GM12873 (cell line): ENCODE data around the gene MED20.

Experiments
- TF ChIP-seq, protein P1 (sequence below): IDR thresholded peaks from 2 replicates; pipeline ENCODE4 v1.5.1; 2012; ENCODE audit warnings: low read depth, mild to moderate bottlenecking, moderate library complexity, low read length, control low read depth; ENCODE audit not compliant: insufficient read depth; ENCODE audit errors: missing control alignments

The MED20 gene

DNA sequence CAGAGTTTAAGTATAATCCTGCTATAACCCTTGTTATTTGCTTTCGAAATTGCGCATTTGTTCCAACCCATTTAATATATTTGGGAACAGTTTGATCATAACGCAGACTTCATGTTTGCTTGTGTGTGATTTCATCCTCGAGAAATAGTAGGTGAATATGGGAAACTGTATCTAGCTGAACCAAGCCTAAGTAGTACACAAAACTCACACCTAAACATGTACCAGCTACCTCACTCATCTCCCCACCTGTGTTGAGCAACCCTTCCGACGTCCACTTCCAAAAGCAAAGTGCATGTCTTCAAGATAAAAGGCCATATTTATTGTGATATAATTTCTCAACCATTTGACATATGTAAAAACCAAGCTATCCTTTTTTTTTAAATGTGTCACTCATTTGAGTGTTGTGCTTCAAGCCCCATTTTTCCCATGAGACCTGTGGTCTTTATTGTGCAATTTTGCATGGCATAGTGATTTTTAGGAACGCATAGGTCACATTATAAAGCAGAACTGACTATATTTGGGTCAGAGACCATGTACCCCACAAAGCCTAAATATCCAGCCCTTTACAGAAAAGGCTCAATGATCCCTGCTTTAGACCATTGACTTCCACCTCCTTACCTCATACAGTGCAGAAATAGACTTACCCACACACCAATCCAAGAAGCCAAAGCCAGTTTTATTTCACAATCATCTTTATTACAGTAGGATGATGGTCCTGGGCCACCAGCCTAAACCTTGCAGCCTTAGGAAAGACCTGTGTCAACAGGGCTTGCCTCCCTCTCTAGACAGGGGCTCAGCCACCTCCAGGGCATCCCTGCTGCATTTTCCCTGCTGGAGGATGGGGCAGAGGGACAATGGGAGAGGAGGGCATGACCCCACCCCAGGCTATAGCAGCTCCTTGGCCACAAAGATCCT, 13.6 kb upstream of the MED20 start:
- TF ChIP-seq, protein P1, sequence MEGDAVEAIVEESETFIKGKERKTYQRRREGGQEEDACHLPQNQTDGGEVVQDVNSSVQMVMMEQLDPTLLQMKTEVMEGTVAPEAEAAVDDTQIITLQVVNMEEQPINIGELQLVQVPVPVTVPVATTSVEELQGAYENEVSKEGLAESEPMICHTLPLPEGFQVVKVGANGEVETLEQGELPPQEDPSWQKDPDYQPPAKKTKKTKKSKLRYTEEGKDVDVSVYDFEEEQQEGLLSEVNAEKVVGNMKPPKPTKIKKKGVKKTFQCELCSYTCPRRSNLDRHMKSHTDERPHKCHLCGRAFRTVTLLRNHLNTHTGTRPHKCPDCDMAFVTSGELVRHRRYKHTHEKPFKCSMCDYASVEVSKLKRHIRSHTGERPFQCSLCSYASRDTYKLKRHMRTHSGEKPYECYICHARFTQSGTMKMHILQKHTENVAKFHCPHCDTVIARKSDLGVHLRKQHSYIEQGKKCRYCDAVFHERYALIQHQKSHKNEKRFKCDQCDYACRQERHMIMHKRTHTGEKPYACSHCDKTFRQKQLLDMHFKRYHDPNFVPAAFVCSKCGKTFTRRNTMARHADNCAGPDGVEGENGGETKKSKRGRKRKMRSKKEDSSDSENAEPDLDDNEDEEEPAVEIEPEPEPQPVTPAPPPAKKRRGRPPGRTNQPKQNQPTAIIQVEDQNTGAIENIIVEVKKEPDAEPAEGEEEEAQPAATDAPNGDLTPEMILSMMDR: no peak

DNA sequence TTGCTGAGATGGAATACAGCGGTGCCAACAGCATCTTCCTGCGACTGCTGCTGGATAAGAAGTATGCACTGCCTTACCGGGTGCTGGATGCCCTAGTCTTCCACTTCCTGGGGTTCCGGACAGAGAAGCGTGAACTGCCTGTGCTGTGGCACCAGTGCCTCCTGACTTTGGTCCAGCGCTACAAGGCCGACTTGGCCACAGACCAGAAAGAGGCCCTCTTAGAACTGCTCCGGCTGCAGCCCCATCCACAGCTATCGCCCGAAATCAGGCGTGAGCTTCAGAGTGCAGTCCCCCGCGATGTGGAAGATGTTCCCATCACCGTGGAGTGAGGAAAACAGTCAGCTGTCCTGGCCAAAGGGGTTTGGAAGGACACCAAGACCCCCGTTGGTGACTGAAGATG, 11.4 kb upstream of the MED20 start:
- TF ChIP-seq, protein P1: no peak

DNA sequence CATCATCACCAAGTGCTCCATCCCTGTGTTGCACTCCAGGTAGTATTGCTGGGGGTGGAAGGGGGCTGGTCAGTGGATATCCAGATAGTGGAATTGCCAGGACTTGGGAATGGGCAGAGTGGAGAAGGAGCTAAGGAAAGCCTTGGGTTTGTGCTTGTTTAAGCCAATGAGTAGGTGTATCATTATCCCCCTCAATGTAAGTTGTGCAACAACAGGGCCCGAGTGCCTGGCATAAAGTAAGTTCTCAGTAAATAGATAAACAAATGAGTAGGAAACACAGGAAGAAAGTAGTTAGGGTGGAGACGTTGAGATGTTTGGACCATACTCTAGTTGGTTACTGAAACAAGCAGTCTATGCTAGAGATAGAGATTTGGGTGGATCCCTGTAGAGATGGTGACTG, 10.9 kb upstream of the MED20 start:
- TF ChIP-seq, protein P1: no peak

DNA sequence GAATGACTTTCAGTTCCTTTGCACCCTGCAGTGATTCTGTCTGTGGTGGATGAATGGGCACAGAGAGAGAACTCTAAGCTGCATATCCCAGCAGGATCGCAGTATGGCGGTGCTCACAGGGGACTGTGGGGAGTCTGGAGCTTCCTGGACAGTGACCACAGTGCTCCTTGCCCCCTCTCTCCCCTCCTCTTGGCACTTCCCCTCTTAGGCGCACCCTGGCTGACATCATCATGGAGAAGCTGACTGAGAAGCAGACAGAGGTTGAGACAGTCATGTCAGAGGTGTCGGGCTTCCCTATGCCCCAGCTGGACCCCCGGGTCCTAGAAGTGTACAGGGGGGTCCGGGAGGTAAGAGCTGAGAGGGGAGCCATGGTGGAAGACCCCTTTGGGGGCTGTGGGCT, 9.0 kb upstream of the MED20 start:
- TF ChIP-seq, protein P1: no peak

DNA sequence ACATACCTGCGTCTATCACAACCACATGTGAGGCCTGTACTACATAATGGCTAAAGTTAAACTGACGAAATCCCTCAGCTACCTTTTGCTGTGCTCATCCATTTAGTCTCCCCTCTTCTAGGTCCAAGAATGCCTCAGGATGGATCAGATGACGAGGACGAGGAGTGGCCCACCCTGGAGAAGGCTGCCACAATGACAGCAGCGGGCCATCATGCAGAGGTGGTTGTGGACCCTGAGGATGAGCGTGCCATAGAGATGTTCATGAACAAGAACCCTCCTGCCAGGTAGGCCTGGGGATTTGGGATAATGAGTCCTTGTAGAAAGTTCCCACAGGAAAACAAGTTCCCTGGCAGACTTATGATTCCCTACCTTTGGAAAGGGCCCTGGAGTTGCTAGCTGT, 6.3 kb upstream of the MED20 start:
- TF ChIP-seq, protein P1: no peak

DNA sequence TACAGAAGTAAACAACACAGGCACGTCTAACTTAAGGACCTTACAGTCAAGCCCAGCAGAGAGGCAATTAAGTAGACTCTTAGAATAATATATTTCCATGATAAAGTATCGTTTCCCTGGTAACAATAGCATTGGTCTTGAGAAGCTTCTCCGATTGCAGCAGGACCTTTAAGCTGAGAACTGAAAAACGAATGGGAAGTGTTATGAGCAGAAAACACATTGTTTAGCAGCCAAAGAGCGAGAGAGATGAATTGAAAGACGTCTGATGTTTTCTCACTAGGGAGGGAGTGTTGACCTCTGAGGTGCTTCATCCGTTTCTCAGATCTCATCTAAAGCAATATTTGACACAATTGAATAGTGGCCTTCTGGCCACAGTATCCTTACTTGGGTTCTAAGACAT, 1.2 kb upstream of the MED20 start:
- TF ChIP-seq, protein P1: no peak

DNA sequence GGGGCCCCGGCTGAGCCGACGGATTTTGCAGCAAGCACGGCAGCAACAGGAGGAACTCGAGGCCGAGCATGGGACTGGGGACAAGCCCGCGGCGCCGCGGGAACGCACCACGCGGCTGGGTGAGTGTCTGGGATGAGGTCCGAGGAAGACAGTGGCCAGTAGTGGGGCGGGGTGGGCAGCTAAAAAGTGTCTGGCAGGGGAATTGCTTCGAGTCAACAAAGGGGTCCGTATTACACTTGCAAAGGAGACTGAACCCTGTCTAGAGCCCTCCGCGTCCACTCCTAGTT, 716 bp upstream of the MED20 start:
- TF ChIP-seq, protein P1: no peak
